ENCODE measurements around the gene LARGE1. TPM values are rescaled to one million over a fixed set of nuclear protein-coding genes. Genes with fewer than 3 reads are reported as not detected.

LARGE1 gene
- total RNA-seq, 1 donor from 2014 or later: 2.4 TPM

DNA sequence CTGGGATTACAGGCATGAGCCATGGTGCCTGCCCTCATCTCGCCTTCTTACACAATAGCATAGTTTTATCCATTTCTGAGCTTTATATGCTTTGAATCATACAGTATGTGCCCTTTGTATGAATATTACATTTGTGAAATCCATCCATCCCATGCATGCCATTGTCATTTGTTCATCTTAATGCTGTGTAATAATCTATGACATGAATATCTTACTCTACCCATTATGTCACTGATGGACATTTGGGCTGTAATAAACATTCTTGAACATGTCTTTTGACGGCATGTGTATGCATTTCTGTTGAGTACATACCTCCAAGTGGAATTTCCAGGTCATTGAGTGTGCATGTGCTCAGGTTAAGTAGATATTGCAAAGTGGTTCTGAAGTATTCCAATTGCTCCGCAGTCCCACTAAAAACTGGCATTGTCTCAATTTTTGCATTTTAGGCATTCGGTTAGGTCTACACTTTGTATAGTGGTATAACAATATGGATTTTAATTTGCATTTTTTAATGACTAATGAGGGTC is 522.8 kb downstream of the LARGE1 start:
- Histone ChIP-seq H3K27me3 (ENCODE audit: control insufficient read depth, insufficient read depth, low read length) (no peaks in the 10 kb centered on the region), H3K4me3 (ENCODE audit: low read depth, low read length) (no peak overlapping the region), H3K36me3 (ENCODE audit: control insufficient read depth, insufficient read depth, low read length) (no peaks in the 10 kb centered on the region)
- TF ChIP-seq, protein P1, sequence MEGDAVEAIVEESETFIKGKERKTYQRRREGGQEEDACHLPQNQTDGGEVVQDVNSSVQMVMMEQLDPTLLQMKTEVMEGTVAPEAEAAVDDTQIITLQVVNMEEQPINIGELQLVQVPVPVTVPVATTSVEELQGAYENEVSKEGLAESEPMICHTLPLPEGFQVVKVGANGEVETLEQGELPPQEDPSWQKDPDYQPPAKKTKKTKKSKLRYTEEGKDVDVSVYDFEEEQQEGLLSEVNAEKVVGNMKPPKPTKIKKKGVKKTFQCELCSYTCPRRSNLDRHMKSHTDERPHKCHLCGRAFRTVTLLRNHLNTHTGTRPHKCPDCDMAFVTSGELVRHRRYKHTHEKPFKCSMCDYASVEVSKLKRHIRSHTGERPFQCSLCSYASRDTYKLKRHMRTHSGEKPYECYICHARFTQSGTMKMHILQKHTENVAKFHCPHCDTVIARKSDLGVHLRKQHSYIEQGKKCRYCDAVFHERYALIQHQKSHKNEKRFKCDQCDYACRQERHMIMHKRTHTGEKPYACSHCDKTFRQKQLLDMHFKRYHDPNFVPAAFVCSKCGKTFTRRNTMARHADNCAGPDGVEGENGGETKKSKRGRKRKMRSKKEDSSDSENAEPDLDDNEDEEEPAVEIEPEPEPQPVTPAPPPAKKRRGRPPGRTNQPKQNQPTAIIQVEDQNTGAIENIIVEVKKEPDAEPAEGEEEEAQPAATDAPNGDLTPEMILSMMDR (IDR thresholded peaks at IDR 0.05; ENCODE audit: insufficient read depth, low read length, severe bottlenecking): no peak
- no peak for FAIRE-seq
- DNase-seq (ENCODE audit: low read depth): peak; percentile 33

DNA sequence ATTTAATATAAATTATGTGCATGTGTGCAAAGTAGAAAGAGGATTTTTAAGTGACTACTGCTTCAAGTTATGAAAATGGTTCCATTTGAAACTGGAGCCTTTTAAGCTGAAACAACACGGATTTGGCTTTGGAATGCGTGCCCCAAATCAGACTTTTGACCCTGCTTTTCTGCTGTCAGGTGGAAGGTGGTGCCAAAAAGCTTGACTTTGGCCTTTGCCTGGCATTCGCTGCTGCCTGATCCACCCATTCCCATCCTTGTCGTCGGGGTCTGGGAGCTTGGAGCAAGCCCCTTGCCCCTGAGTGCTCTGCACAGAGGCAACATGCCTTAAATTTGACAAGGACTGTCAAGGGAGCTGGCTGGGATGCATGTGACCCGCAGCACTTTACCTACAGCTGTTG is 526.8 kb downstream of the LARGE1 start:
- TF ChIP-seq, protein P1 (IDR thresholded peaks at IDR 0.05; ENCODE audit: insufficient read depth, low read length, severe bottlenecking): no peak
- FAIRE-seq: no peak
- H3K4me3 ChIP-seq (ENCODE audit: low read depth, low read length): no peak overlapping the region
- no peak for DNase-seq (ENCODE audit: low read depth)
- no peaks in the 10 kb centered on the region for H3K36me3 ChIP-seq (ENCODE audit: control insufficient read depth, insufficient read depth, low read length)
- H3K27me3 ChIP-seq (ENCODE audit: control insufficient read depth, insufficient read depth, low read length): no peaks in the 10 kb centered on the region

DNA sequence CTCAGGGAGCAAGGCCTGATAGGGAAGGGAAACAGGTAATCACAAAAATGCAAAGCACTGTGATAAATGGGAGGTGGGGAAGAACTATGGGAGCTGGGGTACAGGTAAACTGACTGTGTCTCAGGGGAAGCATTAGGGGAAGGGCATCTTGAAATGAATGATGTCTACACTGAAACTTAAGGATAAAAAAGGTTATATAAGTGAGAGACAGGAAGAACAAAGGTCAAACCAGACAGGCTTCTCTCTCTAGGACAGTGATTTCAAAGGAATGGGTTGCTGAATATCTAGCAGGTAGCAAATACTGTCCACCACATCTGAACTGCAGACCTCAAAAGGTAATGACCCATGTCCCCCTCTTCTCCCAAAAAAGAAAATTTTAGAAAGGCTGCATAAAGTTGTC is 529.0 kb downstream of the LARGE1 start:
- DNase-seq (ENCODE audit: low read depth): no peak
- FAIRE-seq: no peak
- H3K27me3 ChIP-seq (ENCODE audit: control insufficient read depth, insufficient read depth, low read length): no peaks in the 10 kb centered on the region
- TF ChIP-seq, protein P1 (IDR thresholded peaks at IDR 0.05; ENCODE audit: insufficient read depth, low read length, severe bottlenecking): no peak
- H3K36me3 ChIP-seq (ENCODE audit: control insufficient read depth, insufficient read depth, low read length): no peaks in the 10 kb centered on the region
- H3K4me3 ChIP-seq (ENCODE audit: low read depth, low read length): no peak overlapping the region

DNA sequence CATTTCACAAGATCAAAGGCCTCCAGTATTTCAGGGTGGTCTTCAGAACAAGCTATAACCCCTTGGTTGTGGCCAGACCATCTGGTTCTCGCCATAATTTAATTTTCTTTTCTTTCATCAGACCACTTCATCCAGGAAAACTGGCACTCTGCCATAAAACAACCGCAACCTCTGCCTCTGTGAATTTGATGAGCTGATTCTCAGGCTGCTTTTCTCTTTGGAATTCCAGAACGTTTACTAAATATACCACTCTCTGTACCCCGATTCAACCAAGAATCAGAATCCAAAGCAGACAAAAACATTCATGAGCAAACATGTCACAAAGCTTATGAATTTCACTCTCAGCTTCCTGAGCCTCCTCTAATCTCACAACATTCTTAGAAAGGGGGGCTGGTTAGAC is 530.3 kb downstream of the LARGE1 start:
- TF ChIP-seq, protein P1 (IDR thresholded peaks at IDR 0.05; ENCODE audit: insufficient read depth, low read length, severe bottlenecking): no peak
- no peak for FAIRE-seq

DNA sequence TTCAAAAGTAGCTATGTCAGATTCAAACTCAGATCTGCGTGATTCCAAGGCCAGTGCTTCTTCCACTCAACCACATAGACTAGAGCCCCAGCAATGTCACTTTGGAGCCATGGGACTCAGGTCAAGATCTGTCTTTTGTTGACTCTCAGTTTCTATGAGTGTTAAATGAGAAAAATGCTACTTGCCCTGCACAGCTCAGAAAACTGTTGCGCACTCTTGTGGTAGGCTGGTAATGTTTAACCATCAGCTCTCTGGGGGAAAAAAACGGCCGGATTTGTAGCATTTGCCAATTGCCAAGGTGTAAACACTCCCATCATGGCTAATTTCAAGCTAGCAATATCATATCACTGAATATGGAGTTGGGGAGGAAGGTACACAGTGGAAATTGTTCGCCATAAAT is 534.0 kb downstream of the LARGE1 start:
- FAIRE-seq (no peak), DNase-seq (ENCODE audit: low read depth) (no peak)
- Histone ChIP-seq H3K4me3 (ENCODE audit: low read depth, low read length) (no peak overlapping the region), H3K36me3 (ENCODE audit: control insufficient read depth, insufficient read depth, low read length) (no peaks in the 10 kb centered on the region), H3K27me3 (ENCODE audit: control insufficient read depth, insufficient read depth, low read length) (no peaks in the 10 kb centered on the region)
- TF ChIP-seq, protein P1 (IDR thresholded peaks at IDR 0.05; ENCODE audit: insufficient read depth, low read length, severe bottlenecking): no peak

More for the DNA sequence above, 530.3 kb downstream of the LARGE1 start:
- Histone ChIP-seq H3K27me3 (ENCODE audit: control insufficient read depth, insufficient read depth, low read length) (no peaks in the 10 kb centered on the region), H3K36me3 (ENCODE audit: control insufficient read depth, insufficient read depth, low read length) (no peaks in the 10 kb centered on the region), H3K4me3 (ENCODE audit: low read depth, low read length) (no peak overlapping the region)
- DNase-seq (ENCODE audit: low read depth): no peak

DNA sequence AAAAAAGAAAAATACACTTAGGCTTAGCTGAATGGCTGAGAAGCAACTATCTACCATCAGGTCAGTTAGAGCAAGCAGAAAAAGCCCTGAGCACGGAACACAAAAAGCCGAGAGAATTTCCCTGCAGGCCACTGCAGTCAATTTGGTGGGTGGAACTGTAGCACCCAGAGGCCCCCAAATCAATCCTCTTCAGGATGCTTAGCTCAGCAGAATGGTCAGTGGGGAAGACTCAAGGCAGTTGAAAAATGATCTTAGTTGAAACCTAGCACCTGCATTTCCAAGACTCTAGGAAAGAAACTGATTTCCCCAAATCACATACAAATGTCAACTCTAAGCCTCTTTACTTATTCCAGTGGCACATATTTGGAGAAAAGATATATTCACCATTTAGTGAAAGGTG is 534.7 kb downstream of the LARGE1 start:
- FAIRE-seq (no peak), DNase-seq (ENCODE audit: low read depth) (no peak)
- Histone ChIP-seq H3K36me3 (ENCODE audit: control insufficient read depth, insufficient read depth, low read length) (no peaks in the 10 kb centered on the region), H3K27me3 (ENCODE audit: control insufficient read depth, insufficient read depth, low read length) (no peaks in the 10 kb centered on the region), H3K4me3 (ENCODE audit: low read depth, low read length) (no peak overlapping the region)
- TF ChIP-seq, protein P1 (IDR thresholded peaks at IDR 0.05; ENCODE audit: insufficient read depth, low read length, severe bottlenecking): no peak
